H9 (cell line): ENCODE data around the gene RND1. TPM values are rescaled to one million over a fixed set of nuclear protein-coding genes. Genes with fewer than 3 reads are reported as not detected.
A peak's percentile ranks its signal among the peaks of the same experiment; 100 is the strongest.

ENCODE experiments used
- DNase-seq: peaks from one replicate; pipeline ENCODE4 v3.0.0-alpha.2; 2017
- H2AFZ ChIP-seq: one replicate; pipeline ENCODE4 v1.6.1; 2013; ENCODE audit warnings: mild to moderate bottlenecking, low read length, control low read depth, moderate library complexity
- H2AK5ac ChIP-seq: 2 replicates; pipeline ENCODE4 v1.6.1; 2013; ENCODE audit warnings: low read length, control low read depth, mixed read lengths; ENCODE audit not compliant: insufficient read length
- H2BK120ac ChIP-seq: one replicate; pipeline ENCODE4 v1.6.1; 2013; ENCODE audit warnings: low read depth, mild to moderate bottlenecking, low read length, control low read depth, inconsistent platforms; ENCODE audit not compliant: poor library complexity, severe bottlenecking
- H2BK12ac ChIP-seq: 2 replicates; pipeline ENCODE4 v1.6.1; 2013; ENCODE audit warnings: low read length, control low read depth, mixed read lengths, low read depth; ENCODE audit not compliant: insufficient read length
- H2BK15ac ChIP-seq: 2 replicates; pipeline ENCODE4 v1.6.1; 2013; ENCODE audit warnings: low read depth, low read length, control low read depth
- H2BK20ac ChIP-seq: one replicate; pipeline ENCODE4 v1.6.1; 2013; ENCODE audit warnings: low read depth, mild to moderate bottlenecking, low read length, control low read depth, inconsistent platforms; ENCODE audit not compliant: poor library complexity, severe bottlenecking
- H2BK5ac ChIP-seq: 2 replicates; pipeline ENCODE4 v1.6.1; 2013; ENCODE audit warnings: low read length, control low read depth, mixed read lengths; ENCODE audit not compliant: insufficient read length
- H3K14ac ChIP-seq: 2 replicates; pipeline ENCODE4 v1.6.1; 2013; ENCODE audit warnings: low read length, control low read depth; ENCODE audit not compliant: insufficient read depth
- H3K18ac ChIP-seq: 2 replicates; pipeline ENCODE4 v1.6.1; 2013; ENCODE audit warnings: low read depth, mild to moderate bottlenecking, mixed read lengths, low read length, control low read depth; ENCODE audit not compliant: insufficient read length
- H3K23ac ChIP-seq: 2 replicates; pipeline ENCODE4 v1.6.1; 2013; ENCODE audit warnings: low read length, control low read depth, mixed read lengths, low read depth; ENCODE audit not compliant: insufficient read length
- H3K23me2 ChIP-seq: 2 replicates; pipeline ENCODE4 v1.6.1; 2013; ENCODE audit warnings: low read depth, mild to moderate bottlenecking, mixed read lengths, low read length, control low read depth; ENCODE audit not compliant: insufficient read length, poor library complexity, severe bottlenecking
- H3K27ac ChIP-seq: 2 replicates; pipeline ENCODE4 v1.5.1; 2013; ENCODE audit warnings: low read length, control low read depth, mixed read lengths, low read depth; ENCODE audit not compliant: insufficient read length
- H3K27me3 ChIP-seq: 2 replicates; pipeline ENCODE4 v1.6.1; 2013; ENCODE audit warnings: low read length, control low read depth, inconsistent platforms; ENCODE audit not compliant: insufficient read depth
- H3K4ac ChIP-seq: 2 replicates; pipeline ENCODE4 v1.6.1; 2013; ENCODE audit warnings: low read depth, mild to moderate bottlenecking, control low read depth, inconsistent platforms, low read length, moderate library complexity
- H3K4me1 ChIP-seq: 2 replicates; pipeline ENCODE4 v1.6.1; 2013; ENCODE audit warnings: low read length, control low read depth, inconsistent platforms; ENCODE audit not compliant: insufficient read depth
- H3K4me2 ChIP-seq: 2 replicates; pipeline ENCODE4 v1.6.1; 2013; ENCODE audit warnings: low read length, control low read depth, mixed read lengths; ENCODE audit not compliant: insufficient read length, insufficient read depth
- H3K56ac ChIP-seq: 2 replicates; pipeline ENCODE4 v1.6.1; 2013; ENCODE audit warnings: low read depth, mild to moderate bottlenecking, mixed read lengths, low read length, control low read depth; ENCODE audit not compliant: insufficient read length
- H3K79me1 ChIP-seq: 2 replicates; pipeline ENCODE4 v1.6.1; 2013; ENCODE audit warnings: low read depth, mild to moderate bottlenecking, moderate library complexity, low read length, control low read depth, inconsistent platforms; ENCODE audit not compliant: insufficient read depth, poor library complexity, severe bottlenecking
- H3K79me2 ChIP-seq: 2 replicates; pipeline ENCODE4 v1.6.1; 2013; ENCODE audit warnings: low read length, control low read depth, inconsistent platforms; ENCODE audit not compliant: insufficient read depth
- H3K9ac ChIP-seq: 2 replicates; pipeline ENCODE4 v1.6.1; 2013; ENCODE audit warnings: low read length, control low read depth, mixed read lengths; ENCODE audit not compliant: insufficient read length; ENCODE audit errors: extremely low read depth
- H3K9me3 ChIP-seq: one replicate; pipeline ENCODE4 v1.6.1; 2013; ENCODE audit warnings: low read depth, low read length, inconsistent platforms; ENCODE audit not compliant: control insufficient read depth
- H3T11ph ChIP-seq: one replicate; pipeline ENCODE4 v1.6.1; 2013; ENCODE audit warnings: mild to moderate bottlenecking, low read length, control low read depth, inconsistent platforms
- H4K20me1 ChIP-seq: one replicate; pipeline ENCODE4 v1.6.1; 2013; ENCODE audit not compliant: control insufficient read depth, insufficient read length, insufficient read depth
- H4K5ac ChIP-seq: 2 replicates; pipeline ENCODE4 v1.6.1; 2013; ENCODE audit warnings: low read depth, mild to moderate bottlenecking, mixed read lengths, low read length, control low read depth; ENCODE audit not compliant: insufficient read length
- H4K8ac ChIP-seq: replicated peaks from 2 replicates; pipeline ENCODE4 v1.6.1; 2013; ENCODE audit warnings: low read length, control low read depth, mixed read lengths, low read depth; ENCODE audit not compliant: insufficient read length
- H4K91ac ChIP-seq: 2 replicates; pipeline ENCODE4 v1.6.1; 2013; ENCODE audit warnings: low read depth, mild to moderate bottlenecking, moderate library complexity, mixed read lengths, low read length, control low read depth; ENCODE audit not compliant: insufficient read length
- H3K27ac Mint-ChIP-seq, 3 experiments: 2 replicates in 2 of 3; 3 replicates in 1 of 3; pipeline ENCODE4 v1.8.0; 2020 to 2021; ENCODE audit warnings: mixed read lengths in 3 of 3, mild to moderate bottlenecking in 1 of 3, moderate library complexity in 1 of 3
- H3K27me3 Mint-ChIP-seq: 2 replicates; pipeline ENCODE4 v1.8.0; 2021; ENCODE audit warnings: low read depth, mild to moderate bottlenecking, moderate library complexity, mixed read lengths
- H3K36me3 Mint-ChIP-seq, 3 experiments: 2 replicates in 2 of 3; 3 replicates in 1 of 3; pipeline ENCODE4 v1.8.0; 2020 to 2021; ENCODE audit warnings: low read depth in 3 of 3, mixed read lengths in 3 of 3; ENCODE audit not compliant: insufficient read depth in 1 of 3
- H3K4me1 Mint-ChIP-seq, 2 experiments: 2 replicates each; pipeline ENCODE4 v1.8.0; 2020; ENCODE audit warnings: mixed read lengths in 2 of 2
- H3K4me3 Mint-ChIP-seq, 2 experiments: 2 replicates in 1 of 2; 3 replicates in 1 of 2; pipeline ENCODE4 v1.8.0; 2020 to 2021; ENCODE audit warnings: mild to moderate bottlenecking in 2 of 2, mixed read lengths in 2 of 2, moderate library complexity in 1 of 2
- H3K9me3 Mint-ChIP-seq, 2 experiments: 2 replicates in 1 of 2; 3 replicates in 1 of 2; pipeline ENCODE4 v1.8.0; 2020; ENCODE audit warnings: mild to moderate bottlenecking in 2 of 2, mixed read lengths in 2 of 2, moderate library complexity in 1 of 2
- WGBS: extraction: QIAGEN DNeasy Blood & Tissue Kit; methylation state at CpG from one replicate; pipeline ENCODE4 v1.1.7; 2013; ENCODE audit warnings: missing lambda C conversion rate, low lambda C conversion rate, mixed read lengths; ENCODE audit not compliant: insufficient read length; ENCODE audit errors: extremely low coverage; 5-methylcytosine and 5-hydroxymethylcytosine counted together
- total RNA-seq: library from RNA; stranded (reverse); gene quantifications from 2 replicates; pipeline ENCODE4 v1.2.1, GENCODE V29; 2021
- TF ChIP-seq, protein P1 (sequence below): fragments of 200-600 bp; sonication (generic); conservative IDR thresholded peaks from 3 replicates; pipeline ENCODE4 v1.8.0; 2021; ENCODE audit warnings: antibody characterized with exemption, mild to moderate bottlenecking

Gene RND1
- total RNA-seq, 1 experiment from 2014 or later: 9.7 TPM

DNA sequence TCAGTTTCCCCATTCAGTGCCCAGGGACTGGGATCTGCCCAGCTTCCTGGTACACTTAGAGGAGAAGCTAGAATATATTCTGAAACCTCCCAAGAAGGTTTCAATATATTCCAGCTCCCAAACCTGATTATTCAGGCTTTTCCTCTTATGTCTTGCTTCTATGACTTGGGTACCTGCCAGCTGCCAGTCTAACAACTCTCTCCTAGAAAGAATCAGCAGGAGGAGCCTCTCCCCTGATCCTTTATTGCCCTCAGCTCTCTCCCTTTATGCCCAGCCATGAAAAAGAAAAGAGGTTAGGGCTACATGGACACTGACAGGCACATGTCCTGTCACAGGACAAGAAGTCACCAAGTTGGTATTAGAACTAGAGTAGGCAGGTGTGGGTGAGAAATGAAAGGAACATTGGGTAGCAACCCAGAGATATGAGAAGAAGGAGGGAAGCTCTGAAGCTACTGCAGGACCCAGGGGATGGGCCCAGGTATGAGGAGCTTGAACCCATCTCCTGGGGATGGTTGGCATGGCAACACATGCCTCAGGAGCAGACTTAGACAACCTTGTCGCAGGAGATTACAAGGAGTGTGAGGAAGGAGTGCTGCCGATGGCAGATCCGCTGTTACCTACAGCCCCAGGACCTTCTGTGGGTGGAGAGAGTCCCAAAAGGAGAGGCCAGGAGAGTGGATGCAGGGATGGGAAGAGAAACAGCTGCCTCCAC, 49.4 kb downstream of the RND1 start:
- Histone ChIP-seq H4K20me1 (no peaks in the 10 kb centered on the region), H3K79me1 (no peaks in the 10 kb centered on the region), H3K18ac (no peak overlapping the region), H3K9ac (no peak overlapping the region), H3K4ac (no peak overlapping the region), H2BK20ac (no peak overlapping the region), H3T11ph (no peak overlapping the region), H3K56ac (no peak overlapping the region), H2AK5ac (no peak overlapping the region), H3K4me2 (peak overlapping the region; percentile 87), H3K23me2 (peaks cover 28% of the 10 kb centered on the region), H2BK15ac (no peak overlapping the region), H3K79me2 (no peaks in the 10 kb centered on the region), H3K27ac (no peak overlapping the region), H2BK120ac (no peak overlapping the region), H4K5ac (no peak overlapping the region), H3K9me3 (no peaks in the 10 kb centered on the region), H2AFZ (no peak overlapping the region), H2BK12ac (no peak overlapping the region), H3K23ac (no peak overlapping the region), H4K91ac (no peak overlapping the region), H3K14ac (no peak overlapping the region), H3K27me3 (peaks cover 27% of the 10 kb centered on the region), H2BK5ac (no peak overlapping the region), H4K8ac (no peak overlapping the region), H3K4me1 (0 out of 2 replicates have a peak, but pooled peaks cover 2% of the 10 kb centered on the region)
- H3K4me3 Mint-ChIP-seq: peak overlapping the region; percentile 88 to 95; a peak in 4 of 5 replicates
- no peak overlapping the region; a peak in 1 of 7 replicates for H3K27ac Mint-ChIP-seq
- H3K9me3 Mint-ChIP-seq: no peaks in the 10 kb centered on the region
- no CpG with 5 or more reads among the region's 3 CpGs for WGBS
- H3K4me1 Mint-ChIP-seq: peaks cover 60 to 63% of the 10 kb centered on the region in 2 experiments
- TF ChIP-seq, protein P1, sequence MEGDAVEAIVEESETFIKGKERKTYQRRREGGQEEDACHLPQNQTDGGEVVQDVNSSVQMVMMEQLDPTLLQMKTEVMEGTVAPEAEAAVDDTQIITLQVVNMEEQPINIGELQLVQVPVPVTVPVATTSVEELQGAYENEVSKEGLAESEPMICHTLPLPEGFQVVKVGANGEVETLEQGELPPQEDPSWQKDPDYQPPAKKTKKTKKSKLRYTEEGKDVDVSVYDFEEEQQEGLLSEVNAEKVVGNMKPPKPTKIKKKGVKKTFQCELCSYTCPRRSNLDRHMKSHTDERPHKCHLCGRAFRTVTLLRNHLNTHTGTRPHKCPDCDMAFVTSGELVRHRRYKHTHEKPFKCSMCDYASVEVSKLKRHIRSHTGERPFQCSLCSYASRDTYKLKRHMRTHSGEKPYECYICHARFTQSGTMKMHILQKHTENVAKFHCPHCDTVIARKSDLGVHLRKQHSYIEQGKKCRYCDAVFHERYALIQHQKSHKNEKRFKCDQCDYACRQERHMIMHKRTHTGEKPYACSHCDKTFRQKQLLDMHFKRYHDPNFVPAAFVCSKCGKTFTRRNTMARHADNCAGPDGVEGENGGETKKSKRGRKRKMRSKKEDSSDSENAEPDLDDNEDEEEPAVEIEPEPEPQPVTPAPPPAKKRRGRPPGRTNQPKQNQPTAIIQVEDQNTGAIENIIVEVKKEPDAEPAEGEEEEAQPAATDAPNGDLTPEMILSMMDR: no peak
- no peak for DNase-seq
- peaks cover 48% of the 10 kb centered on the region for H3K27me3 Mint-ChIP-seq
- no peaks in the 10 kb centered on the region for H3K36me3 Mint-ChIP-seq
